ELF-1 (cell line): Measurements from ENCODE around the gene TRPV6.
A peak's percentile ranks its signal among the peaks of the same experiment; 100 is the strongest.

Source experiments
- DNase-seq: peaks from one replicate; pipeline ENCODE4 v3.0.0-alpha.2; 2016; ENCODE audit warnings: low read depth, low spot score

TRPV6 gene

GRCh38 chr7:142908290-142908689 is 22.7 kb upstream of the TRPV6 start:
- DNase-seq = no peak

GRCh38 chr7:142906643-142907042 is 21.1 kb upstream of the TRPV6 start:
- DNase-seq = no peak

- DNase-seq = no peak
Measured at GRCh38 chr7:142905759-142906158, 20.2 kb upstream of the TRPV6 start.

GRCh38 chr7:142904128-142904527 is 18.6 kb upstream of the TRPV6 start:
- no peak for DNase-seq

GRCh38 chr7:142901426-142902259 is 16.1 kb upstream of the TRPV6 start:
- peak; percentile 47 for DNase-seq

- no peak for DNase-seq
Measured at GRCh38 chr7:142899661-142900060, 14.1 kb upstream of the TRPV6 start.

- peak; percentile 42 for DNase-seq
Measured at GRCh38 chr7:142898377-142899170, 13.0 kb upstream of the TRPV6 start.

- no peak for DNase-seq
Measured at GRCh38 chr7:142897691-142898090, 12.1 kb upstream of the TRPV6 start.

- DNase-seq = no peak
Measured at GRCh38 chr7:142896741-142897379, 11.3 kb upstream of the TRPV6 start.

- no peak for DNase-seq
Measured at GRCh38 chr7:142896151-142896550, 10.6 kb upstream of the TRPV6 start.

GRCh38 chr7:142894985-142895593 is 9.5 kb upstream of the TRPV6 start:
- DNase-seq = no peak

GRCh38 chr7:142894112-142894984 is 8.8 kb upstream of the TRPV6 start:
- DNase-seq = no peak

- no peak for DNase-seq
Measured at GRCh38 chr7:142892951-142893350, 7.4 kb upstream of the TRPV6 start.

GRCh38 chr7:142891490-142892082 is 6.0 kb upstream of the TRPV6 start:
- no peak for DNase-seq

GRCh38 chr7:142890874-142891485 is 5.4 kb upstream of the TRPV6 start:
- DNase-seq = no peak

- no peak for DNase-seq
Measured at GRCh38 chr7:142889816-142890215, 4.3 kb upstream of the TRPV6 start.

GRCh38 chr7:142887282-142888015 is 1.9 kb upstream of the TRPV6 start:
- no peak for DNase-seq

- no peak for DNase-seq
Measured at GRCh38 chr7:142886866-142887265, 1.3 kb upstream of the TRPV6 start.

- no peak for DNase-seq
Measured at GRCh38 chr7:142884286-142884640, 1.3 kb downstream of the TRPV6 start.
